Astrocyte of the spinal cord (primary cell): ENCODE results near the gene GGNBP2.

Experiments
- DNase-seq: peaks from one replicate; pipeline ENCODE4 v3.0.0; 2011; ENCODE audit warnings: low read depth, low spot score
- H3K4me3 ChIP-seq: 2 replicates; pipeline ENCODE4 v1.5.1; 2011; ENCODE audit warnings: low read depth, mild to moderate bottlenecking, low read length, moderate library complexity
- in situ Hi-C: cut with HindIII; loops from 2 replicates; pipeline ENCODE4 v1.10.0; 2017; ENCODE audit warnings: low sequenced_read_pairs
- TF ChIP-seq, protein P1 (sequence below): IDR thresholded peaks from 2 replicates; pipeline ENCODE4 v1.5.1; 2012; ENCODE audit warnings: low read depth, mild to moderate bottlenecking, low read length, inconsistent platforms

GGNBP2 gene

DNA sequence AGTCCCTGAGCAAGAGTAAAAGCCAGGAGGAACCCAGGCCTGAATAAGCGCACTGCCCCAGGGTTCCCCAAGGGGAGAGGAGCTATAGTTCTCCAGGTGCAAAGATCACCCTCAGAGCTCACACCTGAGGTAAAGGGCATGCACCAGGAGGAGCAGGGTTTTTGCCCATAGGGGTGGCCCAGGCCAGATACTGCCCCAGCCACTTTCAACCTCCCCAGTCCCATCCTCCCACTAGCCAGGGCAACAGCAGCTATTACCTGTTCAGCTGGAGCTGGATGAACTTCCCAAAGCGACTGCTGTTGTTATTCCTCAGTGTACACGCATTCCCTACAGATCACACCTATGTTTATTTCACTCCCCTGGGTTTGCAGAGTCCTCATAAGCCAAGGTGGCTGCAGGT is 29.9 kb upstream of the GGNBP2 start:
- TF ChIP-seq, protein P1, sequence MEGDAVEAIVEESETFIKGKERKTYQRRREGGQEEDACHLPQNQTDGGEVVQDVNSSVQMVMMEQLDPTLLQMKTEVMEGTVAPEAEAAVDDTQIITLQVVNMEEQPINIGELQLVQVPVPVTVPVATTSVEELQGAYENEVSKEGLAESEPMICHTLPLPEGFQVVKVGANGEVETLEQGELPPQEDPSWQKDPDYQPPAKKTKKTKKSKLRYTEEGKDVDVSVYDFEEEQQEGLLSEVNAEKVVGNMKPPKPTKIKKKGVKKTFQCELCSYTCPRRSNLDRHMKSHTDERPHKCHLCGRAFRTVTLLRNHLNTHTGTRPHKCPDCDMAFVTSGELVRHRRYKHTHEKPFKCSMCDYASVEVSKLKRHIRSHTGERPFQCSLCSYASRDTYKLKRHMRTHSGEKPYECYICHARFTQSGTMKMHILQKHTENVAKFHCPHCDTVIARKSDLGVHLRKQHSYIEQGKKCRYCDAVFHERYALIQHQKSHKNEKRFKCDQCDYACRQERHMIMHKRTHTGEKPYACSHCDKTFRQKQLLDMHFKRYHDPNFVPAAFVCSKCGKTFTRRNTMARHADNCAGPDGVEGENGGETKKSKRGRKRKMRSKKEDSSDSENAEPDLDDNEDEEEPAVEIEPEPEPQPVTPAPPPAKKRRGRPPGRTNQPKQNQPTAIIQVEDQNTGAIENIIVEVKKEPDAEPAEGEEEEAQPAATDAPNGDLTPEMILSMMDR = no peak
- in situ Hi-C loops = no loop called here
- no peak overlapping the region for H3K4me3 ChIP-seq
- DNase-seq = no peak

DNA sequence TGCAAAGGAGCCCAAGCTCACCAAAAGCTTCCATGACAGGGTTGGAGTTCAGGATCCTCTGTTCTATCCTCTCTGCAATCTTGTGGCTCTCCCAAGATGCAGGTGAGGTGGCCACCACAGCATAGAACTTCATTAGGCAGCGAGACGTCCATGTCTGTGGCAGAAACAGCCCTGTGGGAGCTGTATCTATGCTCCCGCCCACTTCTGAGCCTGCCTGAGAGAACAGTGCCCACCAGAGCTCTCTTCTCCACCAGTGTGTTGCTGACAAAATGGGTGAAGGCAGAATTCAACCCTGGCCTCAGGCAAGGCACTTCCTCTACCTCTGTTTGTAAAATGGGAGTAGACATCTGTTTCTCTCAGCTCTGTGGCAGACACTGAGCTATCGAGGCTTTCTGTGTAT is 28.9 kb upstream of the GGNBP2 start:
- TF ChIP-seq, protein P1 = no peak
- no peak for DNase-seq
- no peak overlapping the region for H3K4me3 ChIP-seq
- in situ Hi-C loops = no loop called here

DNA sequence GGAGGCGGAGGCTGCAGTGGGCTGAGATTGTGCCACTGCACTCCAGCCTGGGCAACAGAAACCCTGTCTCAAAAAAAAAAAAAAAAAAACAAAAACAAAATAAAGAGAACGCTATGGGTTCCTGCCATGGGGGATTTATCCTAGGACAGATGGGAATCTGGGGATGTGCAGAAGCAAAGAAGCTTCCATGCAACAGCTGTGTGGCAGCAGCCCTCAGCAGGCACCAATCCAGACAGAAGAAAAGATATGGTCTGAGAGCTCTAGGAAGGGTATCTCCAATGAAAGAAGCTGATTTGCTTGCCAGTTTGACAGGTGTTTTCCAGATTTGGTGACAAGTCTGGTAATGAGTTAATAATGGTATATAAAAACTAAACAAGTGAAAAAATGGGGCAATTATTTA is 21.6 kb upstream of the GGNBP2 start:
- DNase-seq = no peak
- no peak overlapping the region for H3K4me3 ChIP-seq
- TF ChIP-seq, protein P1 = no peak
- in situ Hi-C loops = no loop called here

DNA sequence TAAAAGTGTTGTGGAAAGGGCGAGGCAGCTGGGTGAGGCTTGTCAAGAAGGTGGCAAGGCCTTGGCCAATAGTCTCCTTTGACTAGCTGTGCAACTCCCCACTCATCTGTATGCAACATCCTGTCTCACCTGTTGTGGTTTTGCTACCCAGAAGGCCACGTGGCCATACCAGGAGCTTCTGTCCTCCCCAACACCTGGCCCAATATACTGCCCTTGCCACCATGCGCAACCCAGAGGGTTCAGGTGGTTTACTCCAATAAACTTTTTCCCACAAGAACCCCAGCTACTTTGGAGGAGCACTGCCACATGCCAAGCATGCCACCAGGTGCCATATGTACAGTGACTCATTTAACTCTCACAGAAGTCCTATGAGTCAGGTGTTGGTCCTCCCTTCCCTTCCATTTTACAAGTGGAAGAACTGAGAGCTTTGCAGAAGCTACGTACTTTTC is 20.3 kb upstream of the GGNBP2 start:
- no peak for DNase-seq
- TF ChIP-seq, protein P1 = no peak
- in situ Hi-C loops = no loop called here
- H3K4me3 ChIP-seq = no peak overlapping the region

DNA sequence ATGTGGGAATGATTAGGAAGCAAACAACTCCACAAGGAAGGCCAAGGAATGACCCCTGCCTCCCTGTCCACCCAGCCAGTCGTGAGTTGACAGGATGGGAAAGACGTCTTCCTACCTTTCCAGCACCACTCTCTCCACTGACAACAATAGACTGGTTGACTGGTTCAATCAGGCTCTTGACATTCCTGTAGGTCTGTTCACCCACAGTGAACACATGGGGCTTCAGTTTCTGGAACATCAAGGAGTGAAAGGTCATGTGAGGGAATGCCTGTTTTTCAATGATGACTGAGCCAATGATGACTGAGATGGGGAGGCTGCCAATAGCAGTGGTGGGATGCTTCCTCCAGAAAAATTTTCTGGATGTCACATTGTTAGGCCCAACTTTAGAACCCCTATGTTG is 19.6 kb upstream of the GGNBP2 start:
- no peak overlapping the region for H3K4me3 ChIP-seq
- TF ChIP-seq, protein P1 = no peak
- DNase-seq = no peak
- in situ Hi-C loops = no loop called here

DNA sequence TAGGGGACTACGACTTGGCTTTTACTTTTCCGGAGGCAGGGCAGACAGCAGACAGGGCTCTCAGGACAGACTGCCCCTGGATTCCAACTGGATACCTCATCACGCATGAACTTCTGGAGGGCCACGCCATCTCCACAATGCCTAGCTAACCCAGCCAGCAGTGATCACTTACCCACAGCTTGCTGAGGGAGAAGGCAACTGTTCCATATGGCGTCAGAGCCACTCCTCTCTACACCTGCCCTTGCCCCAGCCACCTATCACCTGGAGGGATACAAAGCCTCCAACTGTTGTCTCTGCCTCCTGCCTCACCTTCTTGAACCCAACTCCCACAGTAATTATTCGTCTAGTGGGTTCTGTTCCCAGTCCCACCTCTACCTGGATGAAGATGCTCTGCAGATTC is 18.8 kb upstream of the GGNBP2 start:
- no peak overlapping the region for H3K4me3 ChIP-seq
- DNase-seq = no peak
- TF ChIP-seq, protein P1 = no peak
- in situ Hi-C loops = no loop called here
